A673 (cell line): ENCODE measurements around the gene ALPP.
"Not testable (repeated sequence)": the region's sequence is repeated elsewhere in the genome, so short reads cannot be mapped to it uniquely, and the experiment has no call there.

Experiments used
- CTCF ChIP-seq: fragments of 300-800, 200-600 bp; sonication (generic); conservative IDR thresholded peaks from 2 replicates; pipeline ENCODE4 v1.5.1; 2017; ENCODE audit warnings: low read depth, mild to moderate bottlenecking, antibody characterized with exemption, low read length, moderate library complexity, mixed read lengths
- EZH2 ChIP-seq: fragments of 200-600 bp; sonication (generic); IDR thresholded peaks from 2 replicates; pipeline ENCODE4 v1.6.1; 2017; ENCODE audit warnings: borderline replicate concordance, low read depth, mild to moderate bottlenecking, mixed read lengths, antibody characterized with exemption, low read length; ENCODE audit not compliant: poor library complexity, severe bottlenecking

- not testable (repeated sequence) for TF ChIP-seq CTCF, EZH2
Observed at GRCh38 chr2:232338094-232338758, 40.3 kb upstream of the ALPP start.
